ENCODE data around the gene TMEM234.

The TMEM234 gene

DNA sequence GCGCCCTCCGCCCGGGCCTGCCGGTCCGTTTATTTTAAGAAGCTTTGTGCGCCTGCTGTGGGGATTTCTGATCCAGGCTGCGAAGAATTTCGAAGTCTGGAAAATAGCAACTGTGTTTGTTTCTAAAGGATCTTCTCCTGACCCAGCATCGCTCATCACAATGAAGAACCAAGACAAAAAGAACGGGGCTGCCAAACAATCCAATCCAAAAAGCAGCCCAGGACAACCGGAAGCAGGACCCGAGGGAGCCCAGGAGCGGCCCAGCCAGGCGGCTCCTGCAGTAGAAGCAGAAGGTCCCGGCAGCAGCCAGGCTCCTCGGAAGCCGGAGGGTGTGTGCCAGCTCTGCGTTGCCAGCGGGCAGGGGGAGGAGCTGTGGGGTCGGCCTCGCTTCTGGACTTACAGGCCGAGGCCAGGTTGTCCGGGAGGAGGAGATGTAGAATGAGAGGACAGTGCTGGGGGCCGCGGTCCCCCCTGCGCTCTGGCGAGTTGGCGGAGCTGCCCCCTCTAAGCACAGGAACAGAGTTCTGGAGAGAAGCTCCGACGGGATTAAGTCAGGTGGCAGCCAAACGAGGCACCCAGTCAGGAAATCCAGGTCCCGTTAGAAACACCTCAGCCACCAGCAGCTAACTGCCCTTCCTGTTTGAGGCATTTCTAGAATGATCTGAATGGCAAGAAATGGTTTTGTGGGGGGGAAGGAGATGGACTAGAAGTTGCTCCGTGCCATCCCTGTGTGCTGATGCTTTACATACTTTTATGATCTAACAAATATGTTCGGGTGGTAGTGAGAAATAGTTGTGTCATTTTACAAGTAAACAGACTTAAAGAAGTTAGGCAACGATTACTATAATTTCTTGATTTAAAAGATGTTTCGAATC lies 41.7 kb downstream of the TMEM234 start:
- in situ Hi-C loops (cut with MboI; ENCODE audit: low sequenced_read_pairs), result no loop called here

DNA sequence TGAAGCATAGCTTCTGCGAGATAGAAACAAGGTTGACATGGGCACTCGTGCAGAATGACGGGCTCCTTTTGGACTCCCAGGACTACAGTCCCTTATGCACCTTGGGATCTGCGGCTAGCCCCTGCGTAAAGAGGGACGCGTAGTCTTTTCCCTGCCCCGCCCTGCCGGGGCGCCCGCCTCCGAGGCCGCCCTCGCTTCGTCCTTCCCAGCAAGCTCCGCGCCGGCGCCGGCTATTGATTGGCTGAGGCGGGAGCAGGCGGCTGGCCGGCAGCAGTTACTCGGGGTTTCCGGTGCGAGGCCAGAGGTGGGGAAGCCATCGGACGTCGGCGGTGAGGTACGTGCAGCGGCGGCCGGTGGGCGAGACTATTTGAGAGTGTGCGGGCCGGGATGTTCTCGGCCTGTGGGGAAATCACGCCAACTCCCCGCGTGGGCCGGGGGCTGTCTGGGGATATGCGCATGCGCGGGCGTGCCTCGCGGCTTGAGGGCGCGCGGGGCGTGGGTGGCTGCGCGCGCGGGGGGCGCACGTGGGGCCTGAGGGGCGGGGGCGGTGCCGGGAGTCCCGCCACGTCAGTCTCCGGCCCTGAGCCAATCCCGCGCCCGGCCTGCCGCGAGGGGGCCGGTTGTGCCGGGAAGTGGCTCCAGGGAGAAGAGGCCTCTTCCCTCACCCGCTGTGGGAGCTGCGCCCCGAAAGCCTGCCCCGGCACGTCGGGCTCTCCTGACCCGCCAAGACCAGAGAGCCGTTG lies 42.5 kb downstream of the TMEM234 start, which contains the start of gene TXLNA:
Gene TXLNA (plus strand): TSS at position 233 of the 743 bp plus-strand sequence. CDS start 671 bp downstream, outside the sequence.
- in situ Hi-C loops (cut with MboI; ENCODE audit: low sequenced_read_pairs), result no loop called here

DNA sequence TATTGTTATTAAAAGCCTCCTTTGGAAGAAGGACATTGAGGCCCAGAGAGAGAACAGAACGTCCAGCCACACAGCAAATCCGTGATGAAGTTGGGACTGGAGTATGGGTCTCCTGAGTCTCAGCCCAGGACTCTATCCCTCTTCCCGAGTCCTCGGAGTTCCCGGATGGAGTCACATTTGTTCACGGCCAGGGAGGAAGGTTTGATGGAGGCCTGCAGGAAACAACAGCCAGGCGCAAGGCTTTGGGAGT lies 43.0 kb downstream of the TMEM234 start:
- in situ Hi-C loops (cut with MboI; ENCODE audit: low sequenced_read_pairs), result no loop called here

DNA sequence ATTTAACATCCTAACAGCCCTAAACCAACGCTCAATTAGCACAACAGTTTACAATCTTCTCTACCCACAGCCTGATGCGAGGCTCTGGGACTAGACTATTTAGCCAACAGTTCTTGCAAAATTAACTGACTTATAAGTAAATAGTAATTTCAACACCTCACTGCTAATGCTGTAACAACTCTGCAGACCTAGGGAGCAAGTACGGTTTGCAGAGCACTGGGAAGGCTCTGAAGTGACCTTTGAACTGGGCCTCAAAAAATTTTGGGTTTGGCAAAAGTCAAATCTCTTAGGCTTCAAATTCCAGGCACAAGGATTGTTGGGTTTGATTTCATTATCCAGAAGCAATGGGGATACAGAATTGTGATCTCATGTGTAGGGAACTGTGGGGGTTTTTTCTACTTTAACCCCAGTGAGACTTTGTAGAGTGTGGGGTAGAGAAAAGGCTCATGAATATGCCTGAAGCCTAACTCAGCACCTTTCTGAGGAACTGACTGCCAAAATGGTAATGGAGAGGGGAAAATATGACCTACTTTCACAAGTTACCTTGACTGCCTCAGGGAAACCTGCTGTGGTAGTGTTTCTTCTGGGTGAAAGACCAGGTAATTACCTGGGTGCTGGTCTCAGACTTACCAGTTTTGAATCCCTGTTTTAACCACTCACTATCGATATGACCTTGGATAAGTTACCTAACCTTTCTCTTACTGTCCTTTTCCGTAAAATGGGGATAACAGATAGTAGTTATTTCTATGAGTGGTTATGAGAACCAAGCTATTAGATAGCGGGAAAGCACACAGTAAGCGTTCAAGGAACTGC lies 43.6 kb downstream of the TMEM234 start:
- in situ Hi-C loops (cut with MboI; ENCODE audit: low sequenced_read_pairs), result no loop called here

DNA sequence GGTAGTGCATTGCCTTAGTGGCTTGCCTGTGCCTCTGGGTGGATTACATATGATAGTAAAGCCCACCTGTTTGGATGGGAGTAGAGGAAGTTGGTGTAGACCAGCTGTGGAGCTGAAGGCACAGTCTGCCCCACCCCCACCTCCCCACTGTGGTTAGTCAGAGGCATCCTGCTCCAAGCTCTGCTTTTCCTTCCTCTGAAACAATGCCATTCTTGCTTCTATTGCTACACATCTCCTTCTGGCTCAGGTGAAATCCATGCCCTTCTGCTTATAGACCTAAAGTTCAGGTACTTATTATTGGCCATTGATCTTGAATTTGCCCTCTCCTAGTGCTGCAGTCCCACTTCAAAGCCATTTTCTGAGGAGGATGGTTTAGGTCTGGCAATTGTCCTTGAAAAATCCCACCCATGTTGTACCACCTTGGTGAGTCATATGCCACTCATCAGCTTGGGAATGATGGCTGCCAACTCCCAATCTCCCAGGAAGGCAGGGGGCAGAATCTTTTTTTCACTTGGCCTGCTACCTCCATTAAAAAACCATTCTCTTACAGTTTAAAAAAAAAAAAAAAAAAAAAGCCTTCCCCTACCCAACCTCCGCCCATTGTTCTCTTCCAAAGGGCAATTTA lies 49.4 kb downstream of the TMEM234 start:
- in situ Hi-C loops (cut with MboI; ENCODE audit: low sequenced_read_pairs), result no loop called here

DNA sequence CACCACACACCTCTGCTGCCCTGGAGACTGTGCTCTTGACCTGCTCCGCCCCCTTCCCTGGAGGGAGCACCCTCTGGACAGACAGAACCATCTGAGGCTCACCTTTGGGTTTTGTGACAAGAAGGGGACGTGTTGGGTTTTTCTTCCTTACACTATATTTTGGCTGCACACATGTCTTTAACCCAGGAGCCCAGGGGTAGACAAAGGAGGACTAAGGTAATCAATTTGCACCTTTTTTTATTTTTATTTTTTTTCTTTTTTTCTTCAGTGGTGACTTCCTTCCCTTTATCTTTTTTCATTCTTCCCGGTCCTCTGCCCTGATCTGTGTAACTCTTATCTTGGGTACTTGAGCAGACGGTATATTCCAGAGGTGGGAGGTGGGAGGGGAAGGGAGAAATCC lies 51.2 kb downstream of the TMEM234 start:
- in situ Hi-C loops (cut with MboI; ENCODE audit: low sequenced_read_pairs), result no loop called here

Measured in HL-60/S4 treated with phorbol 12-myristate 13-acetate at 8.2 ng/mL for 4 days and 3 days (cell line).